Erythroblast (primary cell): ENCODE measurements around the gene VSTM2B.

Source experiments
- DNase-seq, 2 experiments: peaks; one replicate each; lab custom pipeline; 2025; lab: John Stamatoyannopoulos, UW
- GATA1 ChIP-seq: IDR thresholded peaks from 2 replicates; pipeline ENCODE4 v1.6.1; 2011; ENCODE audit warnings: low read depth, mild to moderate bottlenecking, control low read depth, low read length, moderate library complexity
- POLR2A ChIP-seq: IDR thresholded peaks from 2 replicates; pipeline ENCODE4 v1.6.1; 2011; ENCODE audit warnings: mild to moderate bottlenecking, low read length

VSTM2B gene

DNA sequence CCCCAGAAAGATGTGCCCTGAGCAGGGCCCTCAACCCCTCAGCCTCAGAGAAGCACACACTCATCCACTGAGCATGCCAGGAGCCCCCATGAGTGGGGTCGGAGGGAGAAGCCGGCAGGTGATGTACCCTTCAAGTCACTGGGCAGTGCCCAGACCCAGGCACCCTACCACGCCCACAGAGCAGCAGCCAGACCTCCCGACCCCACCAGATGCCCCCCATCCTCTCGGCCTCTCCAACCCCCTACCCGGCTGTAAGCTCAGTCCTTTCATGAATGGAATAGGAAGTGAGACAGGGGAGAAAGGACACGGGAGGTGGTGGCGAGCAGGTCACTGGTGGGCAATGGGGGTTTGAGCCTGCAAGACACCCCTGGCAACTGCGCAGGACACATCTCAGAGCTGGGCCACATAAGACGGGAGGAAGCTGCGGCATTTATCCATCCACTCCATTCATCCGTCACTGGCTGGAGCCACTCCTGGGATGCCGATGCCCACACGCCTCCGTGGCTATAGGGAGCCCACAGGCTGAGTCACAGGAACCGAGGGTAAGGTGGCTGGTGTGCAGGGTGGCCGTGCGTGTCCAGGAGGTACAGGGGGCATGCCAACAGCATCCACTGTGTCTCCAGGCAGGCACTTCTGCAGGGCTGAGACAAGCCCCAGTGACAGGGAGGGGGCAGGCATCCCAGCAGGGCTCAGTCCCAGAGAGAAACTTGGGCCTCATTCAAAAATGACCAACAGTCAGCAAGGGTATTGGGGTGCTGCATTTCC, 23.8 kb upstream of the VSTM2B start:
- no peak for DNase-seq
- TF ChIP-seq POLR2A (no peak), GATA1 (no peak)

DNA sequence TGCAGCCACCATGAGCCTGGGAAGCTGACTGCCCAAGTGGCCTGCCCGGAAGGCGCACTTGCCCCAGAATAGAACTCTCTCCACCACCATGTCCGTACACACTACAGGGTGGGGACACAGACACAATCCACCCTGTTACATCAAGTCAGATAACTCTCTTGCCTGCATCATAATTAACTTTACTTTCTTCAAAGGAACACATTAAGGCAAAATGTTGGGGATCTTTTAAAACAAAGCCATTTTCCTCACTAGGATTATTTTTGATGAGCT, 23.3 kb upstream of the VSTM2B start:
- DNase-seq = no peak
- TF ChIP-seq GATA1 (no peak), POLR2A (no peak)

DNA sequence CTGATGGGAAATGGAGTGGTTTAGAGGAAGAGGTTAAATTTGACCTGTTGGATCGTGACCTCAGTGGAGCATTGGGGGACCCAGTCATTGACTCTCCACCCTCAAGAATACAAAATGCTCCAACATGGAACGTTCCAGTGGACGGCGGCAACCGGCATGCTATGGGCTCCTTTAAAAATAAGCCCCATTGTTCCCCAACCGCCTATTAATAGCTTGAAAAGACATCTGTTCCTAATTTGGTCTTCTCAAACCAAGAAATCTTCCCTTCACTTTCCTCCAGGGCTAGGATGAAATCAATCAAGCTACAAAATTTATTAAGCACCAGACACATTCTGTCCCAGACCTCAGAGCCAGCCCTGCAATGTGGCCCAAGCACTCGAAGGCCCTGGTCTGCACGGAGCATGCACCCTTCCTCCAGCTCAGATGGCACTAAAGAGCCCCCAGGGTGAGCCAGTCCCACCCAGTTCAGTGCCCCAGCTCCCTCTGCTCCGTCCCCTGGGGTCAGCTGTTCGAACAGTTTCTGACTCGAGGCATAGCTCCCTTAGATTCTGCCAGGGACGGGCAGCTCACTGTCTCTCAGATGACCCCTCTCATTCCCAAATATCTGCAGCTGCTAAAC, 22.5 kb upstream of the VSTM2B start:
- TF ChIP-seq POLR2A = no peak
- no peak for TF ChIP-seq GATA1
- DNase-seq = no peak

DNA sequence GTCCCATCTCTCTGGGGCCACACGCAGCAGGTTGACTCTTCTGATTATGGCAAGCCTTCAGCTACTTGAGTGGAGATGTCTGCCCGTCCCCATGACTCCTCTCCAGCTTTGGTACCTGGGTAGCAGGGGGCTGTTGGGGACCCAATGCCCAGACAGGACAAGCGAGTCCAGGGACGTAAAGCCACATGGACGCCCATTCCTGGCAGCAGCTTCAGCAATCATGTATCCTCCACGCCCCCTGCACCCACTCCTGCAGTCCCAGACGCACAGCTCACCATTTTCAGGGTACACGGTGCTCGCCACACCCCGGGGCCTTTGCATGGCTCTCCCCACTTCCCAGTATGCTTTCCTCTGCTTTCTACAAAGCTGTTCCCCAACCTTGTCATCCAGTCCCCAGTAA, 22.0 kb upstream of the VSTM2B start:
- DNase-seq = no peak
- TF ChIP-seq GATA1 = no peak
- TF ChIP-seq POLR2A = no peak

DNA sequence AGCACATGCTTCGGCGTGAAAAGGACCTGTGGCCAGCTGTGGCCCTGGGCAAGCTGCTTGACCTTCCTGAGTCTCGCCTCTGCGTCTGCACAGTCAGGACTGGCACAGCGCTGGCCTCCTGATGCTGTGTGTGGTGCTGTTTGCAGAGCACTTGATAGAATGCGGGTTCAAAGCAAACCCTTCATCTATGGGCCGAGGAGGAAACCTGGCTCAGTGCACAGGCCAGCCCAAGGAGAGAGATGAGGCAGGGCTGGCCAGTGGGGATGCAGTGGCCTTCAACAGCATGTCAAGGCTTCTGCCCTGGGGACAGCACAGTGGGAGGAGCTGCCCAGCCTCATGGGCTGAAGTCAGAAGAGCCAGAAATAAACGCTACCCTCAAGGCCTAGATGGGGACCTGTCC, 21.3 kb upstream of the VSTM2B start:
- DNase-seq = no peak
- TF ChIP-seq GATA1 (no peak), POLR2A (no peak)

DNA sequence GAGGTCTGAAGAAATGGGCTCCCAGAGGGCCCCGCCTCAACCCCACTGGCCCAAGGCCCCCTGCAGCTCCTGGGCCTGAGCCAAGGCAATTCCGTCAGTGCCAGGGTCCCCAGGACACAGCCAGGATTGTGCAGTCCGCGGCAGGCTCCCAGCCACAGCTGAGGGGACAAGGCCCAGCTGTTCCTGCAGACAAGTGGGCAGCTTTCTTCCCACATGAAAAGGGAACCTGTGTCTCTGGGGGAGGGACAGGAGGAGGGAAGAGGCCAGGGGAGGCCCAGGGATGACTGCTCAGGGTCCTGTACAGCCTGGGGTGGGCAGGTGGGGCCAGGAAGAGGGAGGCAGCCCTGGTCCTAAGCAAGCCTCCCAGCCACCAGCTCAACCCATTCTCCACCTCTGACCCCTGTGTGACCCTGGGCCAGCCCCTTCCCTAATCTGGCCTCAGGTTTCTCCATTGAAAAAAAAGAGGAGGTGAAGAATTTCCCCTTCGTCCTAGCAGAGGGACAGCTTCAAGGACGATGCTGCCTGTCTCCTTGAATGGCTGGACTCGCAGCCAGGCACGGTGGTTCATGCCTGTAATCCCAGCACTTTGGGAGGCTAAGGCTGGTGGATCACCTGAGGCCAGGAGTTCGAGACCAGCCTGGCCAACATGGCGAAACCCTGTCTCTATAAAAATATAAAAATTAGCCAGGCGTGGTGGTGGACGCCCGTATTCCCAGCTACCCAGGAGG, 20.5 kb upstream of the VSTM2B start:
- TF ChIP-seq GATA1 = no peak
- no peak for TF ChIP-seq POLR2A
- DNase-seq = no peak

DNA sequence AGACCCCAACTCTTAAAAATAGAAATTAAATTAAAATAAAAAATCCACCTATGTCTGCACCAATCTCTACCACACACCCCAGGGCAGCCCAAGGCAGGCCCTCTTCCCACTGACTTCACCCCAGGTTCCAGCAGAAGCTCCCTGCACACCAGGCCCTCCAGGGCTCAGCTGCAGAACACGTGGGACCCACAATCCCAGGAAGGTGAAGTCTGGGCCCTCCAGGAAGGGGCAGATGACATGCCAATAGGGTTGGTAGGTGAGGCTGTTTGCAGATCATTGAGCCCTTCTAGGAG, 19.2 kb upstream of the VSTM2B start:
- no peak for DNase-seq
- TF ChIP-seq GATA1 = no peak
- no peak for TF ChIP-seq POLR2A

DNA sequence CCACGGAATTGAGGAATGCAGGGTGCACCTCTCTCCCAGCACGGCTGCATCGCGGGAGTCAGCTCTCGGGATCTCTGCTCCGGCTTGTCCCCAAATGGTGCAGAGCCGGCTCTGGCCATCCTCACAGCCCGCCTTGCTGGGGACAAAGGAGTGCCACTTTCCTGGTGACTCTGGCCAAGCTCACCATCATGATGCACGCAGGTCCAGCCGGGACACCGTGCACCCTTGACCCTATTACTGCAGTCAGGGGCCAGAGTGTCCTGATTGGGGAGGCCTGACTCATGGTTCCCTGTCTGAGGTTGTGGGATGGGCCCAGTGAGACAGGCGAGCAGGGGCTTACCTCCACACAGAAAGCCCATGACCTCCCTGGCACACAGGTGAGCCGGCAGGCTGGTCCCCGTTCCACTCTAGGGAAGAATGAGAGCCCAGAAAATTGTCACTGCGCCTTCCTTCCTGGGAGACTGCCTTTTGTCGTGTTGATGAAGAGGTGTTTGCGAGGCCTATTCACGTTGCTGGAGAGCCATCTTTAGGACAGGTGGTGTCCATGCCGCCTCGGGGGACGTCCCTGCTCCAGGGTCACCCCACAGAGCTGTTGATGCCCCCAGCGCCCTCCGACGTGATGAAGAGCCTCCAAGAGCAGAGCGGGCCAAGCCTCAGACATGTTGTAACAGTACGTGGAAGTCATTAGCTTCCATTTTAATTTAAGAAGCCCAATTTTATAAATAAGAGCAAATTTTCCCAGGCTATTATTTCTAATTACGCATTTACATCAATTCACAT, 18.5 kb upstream of the VSTM2B start:
- no peak for DNase-seq
- TF ChIP-seq POLR2A (no peak), GATA1 (no peak)

DNA sequence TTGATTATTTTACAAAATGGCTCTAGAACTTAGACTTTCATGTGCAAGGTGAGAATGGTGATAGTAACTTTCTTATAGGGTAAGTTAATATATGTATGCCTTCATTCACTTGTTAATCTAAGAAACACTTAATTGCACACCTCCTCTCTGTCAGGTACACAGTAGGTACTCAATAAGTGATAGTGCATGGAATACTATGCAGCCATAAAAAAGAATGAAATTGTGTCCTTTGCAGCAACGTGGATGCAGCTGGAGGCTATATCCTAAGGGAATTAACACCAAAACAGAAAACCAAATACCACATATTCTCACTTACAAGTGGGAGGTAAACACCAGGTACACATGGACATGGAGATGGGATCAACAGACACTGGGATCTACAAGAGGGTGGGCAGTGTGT, 17.6 kb upstream of the VSTM2B start:
- DNase-seq = no peak

DNA sequence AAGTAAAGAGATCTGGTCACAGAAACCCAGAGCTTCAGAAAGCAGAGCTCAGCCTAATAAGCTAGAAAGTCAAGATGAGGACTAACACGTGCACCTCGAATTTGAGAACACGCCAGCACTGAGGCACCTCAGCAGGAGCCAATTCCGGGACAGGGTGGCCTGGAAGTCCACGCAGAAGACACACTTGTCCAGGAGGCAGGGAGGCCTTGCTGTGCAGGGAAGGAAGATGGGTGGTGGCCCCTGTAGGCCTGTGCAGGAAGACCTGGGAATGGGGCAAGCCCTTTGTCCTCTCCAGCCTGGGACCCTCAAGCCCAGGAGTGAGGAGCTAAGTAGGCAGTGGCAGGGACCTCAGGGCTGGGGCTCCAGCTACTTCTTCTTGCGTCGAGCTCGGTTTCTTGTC, 16.3 kb upstream of the VSTM2B start:
- DNase-seq = no peak
- TF ChIP-seq POLR2A (no peak), GATA1 (no peak)

More for the DNA sequence above, 17.6 kb upstream of the VSTM2B start:
- no peak for TF ChIP-seq POLR2A
- no peak for TF ChIP-seq GATA1

DNA sequence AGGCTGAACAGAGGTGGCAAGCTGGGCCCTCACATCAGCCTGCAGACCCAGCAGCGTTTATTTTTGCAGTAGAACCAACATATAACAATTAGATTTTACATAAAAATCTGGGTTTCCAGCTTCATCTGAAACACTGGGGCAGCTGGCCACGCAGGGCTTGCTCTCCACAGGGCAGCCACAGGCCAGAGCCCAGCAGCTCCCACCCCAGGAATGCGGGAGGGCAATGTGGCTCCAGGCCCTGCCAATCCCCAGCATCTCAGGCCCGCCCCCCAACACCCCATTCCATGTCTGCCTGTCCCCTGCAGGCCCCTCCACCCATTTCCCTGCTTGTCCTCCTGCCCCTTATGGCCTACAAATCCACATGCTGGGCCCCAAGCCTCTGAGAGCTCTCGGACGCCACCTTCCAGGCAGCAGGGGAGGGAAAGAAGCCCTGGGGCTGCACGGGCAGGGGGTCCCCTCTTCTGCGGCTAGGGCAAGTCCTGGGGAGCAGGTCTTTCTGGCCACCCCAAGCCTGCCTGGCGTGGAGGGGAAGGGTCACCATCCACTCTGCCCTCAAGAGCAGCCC, 15.0 kb upstream of the VSTM2B start:
- TF ChIP-seq GATA1 (no peak), POLR2A (no peak)
- no peak for DNase-seq

DNA sequence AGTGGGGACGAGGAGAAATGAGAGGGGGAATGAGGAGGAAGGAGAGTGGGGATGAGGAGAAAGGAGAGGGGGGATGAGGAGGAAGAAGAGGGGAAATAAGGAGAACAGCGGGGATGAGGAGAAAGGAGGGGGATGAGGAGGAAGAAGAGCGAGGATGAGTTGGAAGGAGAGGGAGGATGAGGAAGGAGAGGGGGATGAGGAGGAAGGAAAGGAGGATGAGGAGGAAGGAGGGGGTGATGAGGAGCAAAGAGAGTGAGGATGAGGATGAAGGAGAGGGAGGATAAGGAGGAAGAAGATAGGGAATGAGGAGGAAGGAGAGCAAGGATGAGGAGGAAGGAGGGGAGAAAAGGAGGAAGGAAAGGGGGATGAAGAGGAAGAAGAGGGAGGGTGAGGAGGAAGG, 14.0 kb upstream of the VSTM2B start:
- no peak for DNase-seq
- no peak for TF ChIP-seq POLR2A
- TF ChIP-seq GATA1 = no peak

DNA sequence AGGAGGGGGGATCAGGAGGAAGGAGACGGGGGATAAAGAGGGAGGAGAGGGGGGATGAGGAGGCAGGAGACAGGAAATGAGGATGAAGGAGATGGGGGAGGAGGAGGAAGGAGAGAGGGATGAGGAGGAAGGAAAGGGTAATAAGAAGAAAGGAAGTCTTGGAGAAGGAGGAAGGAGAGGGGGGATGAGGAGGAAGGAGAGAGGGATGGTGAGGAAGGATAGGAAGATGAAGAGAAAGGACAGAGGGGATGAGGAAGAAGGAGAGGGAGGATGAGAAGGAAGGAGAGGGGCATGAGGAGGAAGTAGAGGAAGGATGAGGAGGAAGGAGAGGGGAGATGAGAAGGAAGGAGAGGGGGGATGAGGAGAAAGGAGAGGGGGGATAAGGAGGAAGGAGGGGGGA, 13.0 kb upstream of the VSTM2B start:
- no peak for DNase-seq
- TF ChIP-seq POLR2A = no peak
- TF ChIP-seq GATA1 = no peak

DNA sequence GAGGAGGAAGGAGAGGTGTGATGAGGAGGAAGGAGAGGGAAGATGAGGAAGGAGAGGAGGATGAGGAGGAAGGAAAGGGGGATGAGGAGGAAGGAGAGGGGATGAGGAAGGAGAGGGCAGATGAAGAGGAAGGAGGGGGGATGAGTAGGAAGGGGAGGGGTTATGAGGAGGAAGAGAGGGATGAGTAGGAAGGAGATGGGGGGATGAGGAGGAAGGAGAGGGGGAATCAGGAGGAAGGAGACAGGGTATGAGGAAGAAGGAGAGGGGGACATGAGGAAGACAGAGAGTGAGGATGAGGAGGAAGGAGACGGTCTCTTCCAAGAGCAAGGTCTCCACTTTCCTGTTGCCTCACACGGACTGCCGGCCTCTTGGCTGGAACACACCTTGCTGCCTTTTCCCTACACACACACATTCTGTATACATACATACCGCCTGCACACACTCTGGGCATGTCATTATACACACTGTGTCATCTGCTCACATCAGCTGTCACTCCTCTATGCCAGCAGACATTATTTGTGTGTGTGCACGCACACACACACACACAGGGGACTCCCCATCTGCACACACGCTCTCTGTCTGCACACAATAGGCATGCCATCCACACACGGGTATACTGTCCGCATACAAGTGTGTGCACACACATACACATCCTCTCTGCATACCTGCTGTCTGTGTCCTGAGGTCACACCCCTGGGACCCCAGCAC, 11.1 kb upstream of the VSTM2B start:
- DNase-seq = no peak
- TF ChIP-seq POLR2A (no peak), GATA1 (no peak)
